Erythroblast (primary cell): Measurements from ENCODE around the gene NCBP2L.

Source experiments
- GATA1 ChIP-seq: IDR thresholded peaks from 2 replicates; pipeline ENCODE4 v1.6.1; 2011; ENCODE audit warnings: low read depth, mild to moderate bottlenecking, control low read depth, low read length, moderate library complexity
- POLR2A ChIP-seq: IDR thresholded peaks from 2 replicates; pipeline ENCODE4 v1.6.1; 2011; ENCODE audit warnings: mild to moderate bottlenecking, low read length

GRCh38 chrX:107744868-107745267, 32.7 kb upstream of the NCBP2L start:
- no peak for TF ChIP-seq POLR2A
- TF ChIP-seq GATA1, result no peak
